ENCODE results near the gene TXNIP.

TXNIP gene

GRCh38 chr1:145999321-146000024 is 3.1 kb upstream of the TXNIP start:
- Histone ChIP-seq H3K36me3 (ENCODE audit: control insufficient read depth, insufficient read depth, low read length) (no peaks in the 10 kb centered on the region), H3K4me3 (ENCODE audit: low read depth, low read length) (no peak overlapping the region), H3K9ac (ENCODE audit: low read depth, low read length) (no peak overlapping the region)

GRCh38 chr1:145997718-145998023 is 1.3 kb upstream of the TXNIP start:
- Histone ChIP-seq H3K36me3 (ENCODE audit: control insufficient read depth, insufficient read depth, low read length) (peaks cover 9% of the 10 kb centered on the region), H3K4me3 (ENCODE audit: low read depth, low read length) (no peak overlapping the region), H3K9ac (ENCODE audit: low read depth, low read length) (no peak overlapping the region), H3K27me3 (ENCODE audit: control insufficient read depth, insufficient read depth, low read length) (peaks cover 11% of the 10 kb centered on the region), H3K4me1 (ENCODE audit: control insufficient read depth, insufficient read depth, low read length) (peaks cover 12% of the 10 kb centered on the region), H3K9me3 (ENCODE audit: control insufficient read depth, insufficient read depth, low read length) (no peaks in the 10 kb centered on the region)

More at GRCh38 chr1:145999321-146000024, 3.1 kb upstream of the TXNIP start:
- peaks cover 12% of the 10 kb centered on the region for H3K4me1 ChIP-seq (ENCODE audit: control insufficient read depth, insufficient read depth, low read length)
- H3K27me3 ChIP-seq (ENCODE audit: control insufficient read depth, insufficient read depth, low read length): peaks cover 11% of the 10 kb centered on the region
- H3K9me3 ChIP-seq (ENCODE audit: control insufficient read depth, insufficient read depth, low read length): no peaks in the 10 kb centered on the region

- no peaks in the 10 kb centered on the region for H3K9me3 ChIP-seq (ENCODE audit: control insufficient read depth, insufficient read depth, low read length)
- peak overlapping the region; percentile 93 for H3K4me3 ChIP-seq (ENCODE audit: low read depth, low read length)
- H3K9ac ChIP-seq (ENCODE audit: low read depth, low read length): no peak overlapping the region
- H3K4me1 ChIP-seq (ENCODE audit: control insufficient read depth, insufficient read depth, low read length): peaks cover 12% of the 10 kb centered on the region
- H3K27me3 ChIP-seq (ENCODE audit: control insufficient read depth, insufficient read depth, low read length): peaks cover 11% of the 10 kb centered on the region
- peaks cover 9% of the 10 kb centered on the region for H3K36me3 ChIP-seq (ENCODE audit: control insufficient read depth, insufficient read depth, low read length)
Measured at GRCh38 chr1:145997016-145997717, 788 bp upstream of the TXNIP start.

GRCh38 chr1:145995964-145996432 is 381 bp downstream of the TXNIP start:
- Histone ChIP-seq H3K4me3 (ENCODE audit: low read depth, low read length) (peak overlapping the region; percentile 93), H3K9me3 (ENCODE audit: control insufficient read depth, insufficient read depth, low read length) (no peaks in the 10 kb centered on the region), H3K9ac (ENCODE audit: low read depth, low read length) (peak overlapping the region; percentile 73), H3K27me3 (ENCODE audit: control insufficient read depth, insufficient read depth, low read length) (peaks cover 11% of the 10 kb centered on the region), H3K4me1 (ENCODE audit: control insufficient read depth, insufficient read depth, low read length) (peaks cover 12% of the 10 kb centered on the region), H3K36me3 (ENCODE audit: control insufficient read depth, insufficient read depth, low read length) (peaks cover 9% of the 10 kb centered on the region)

GRCh38 chr1:145995148-145995881 is 1.1 kb downstream of the TXNIP start:
- Histone ChIP-seq H3K36me3 (ENCODE audit: control insufficient read depth, insufficient read depth, low read length) (peaks cover 9% of the 10 kb centered on the region), H3K4me1 (ENCODE audit: control insufficient read depth, insufficient read depth, low read length) (peaks cover 15% of the 10 kb centered on the region), H3K9ac (ENCODE audit: low read depth, low read length) (peak overlapping the region; percentile 73), H3K9me3 (ENCODE audit: control insufficient read depth, insufficient read depth, low read length) (no peaks in the 10 kb centered on the region), H3K4me3 (ENCODE audit: low read depth, low read length) (peak overlapping the region; percentile 93), H3K27me3 (ENCODE audit: control insufficient read depth, insufficient read depth, low read length) (peaks cover 11% of the 10 kb centered on the region)

DNA sequence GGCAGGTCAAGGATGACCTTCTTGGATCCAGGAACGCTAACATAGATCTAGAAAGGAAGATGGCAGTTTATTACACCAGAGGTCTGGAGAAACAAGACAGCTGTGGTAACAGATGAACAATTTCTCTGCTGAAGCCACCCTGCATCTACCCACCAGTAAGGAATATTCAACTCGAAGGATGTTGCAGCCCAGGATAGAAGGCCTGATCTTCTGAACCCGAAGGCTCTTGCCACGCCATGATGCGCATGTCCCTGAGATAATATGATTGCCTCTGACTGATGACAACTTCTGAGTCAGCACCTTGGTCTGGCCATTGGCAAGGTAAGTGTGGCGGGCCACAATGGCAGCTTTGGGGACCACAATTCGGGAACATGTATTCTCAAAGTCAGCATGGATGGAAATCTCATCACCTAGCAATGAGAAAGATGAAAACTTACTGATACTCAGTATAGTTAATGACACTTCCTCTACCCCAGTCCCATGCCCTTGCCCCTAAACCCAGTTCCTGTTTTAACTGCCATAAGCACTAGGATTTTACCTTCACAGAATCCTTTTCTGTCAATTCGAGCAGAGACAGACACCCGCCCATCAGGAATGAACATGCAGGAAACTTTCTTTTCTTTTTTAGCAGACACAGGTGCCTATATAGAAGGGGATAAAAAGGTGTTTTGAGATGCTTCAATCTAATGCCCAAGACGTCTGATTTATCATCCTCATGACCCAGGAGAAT is 1.8 kb downstream of the TXNIP start:
- no peaks in the 10 kb centered on the region for H3K9me3 ChIP-seq (ENCODE audit: control insufficient read depth, insufficient read depth, low read length)
- peak overlapping the region; percentile 93 for H3K4me3 ChIP-seq (ENCODE audit: low read depth, low read length)
- peaks cover 11% of the 10 kb centered on the region for H3K27me3 ChIP-seq (ENCODE audit: control insufficient read depth, insufficient read depth, low read length)
- no peak overlapping the region for H3K9ac ChIP-seq (ENCODE audit: low read depth, low read length)
- peaks cover 9% of the 10 kb centered on the region for H3K36me3 ChIP-seq (ENCODE audit: control insufficient read depth, insufficient read depth, low read length)
- H3K4me1 ChIP-seq (ENCODE audit: control insufficient read depth, insufficient read depth, low read length): peaks cover 13% of the 10 kb centered on the region

GRCh38 chr1:145993618-145994390 is 2.6 kb downstream of the TXNIP start:
- Histone ChIP-seq H3K4me3 (ENCODE audit: low read depth, low read length) (peak overlapping the region; percentile 93), H3K9me3 (ENCODE audit: control insufficient read depth, insufficient read depth, low read length) (no peaks in the 10 kb centered on the region), H3K36me3 (ENCODE audit: control insufficient read depth, insufficient read depth, low read length) (peaks cover 9% of the 10 kb centered on the region), H3K27me3 (ENCODE audit: control insufficient read depth, insufficient read depth, low read length) (peaks cover 11% of the 10 kb centered on the region), H3K9ac (ENCODE audit: low read depth, low read length) (no peak overlapping the region), H3K4me1 (ENCODE audit: control insufficient read depth, insufficient read depth, low read length) (peaks cover 11% of the 10 kb centered on the region)

DNA sequence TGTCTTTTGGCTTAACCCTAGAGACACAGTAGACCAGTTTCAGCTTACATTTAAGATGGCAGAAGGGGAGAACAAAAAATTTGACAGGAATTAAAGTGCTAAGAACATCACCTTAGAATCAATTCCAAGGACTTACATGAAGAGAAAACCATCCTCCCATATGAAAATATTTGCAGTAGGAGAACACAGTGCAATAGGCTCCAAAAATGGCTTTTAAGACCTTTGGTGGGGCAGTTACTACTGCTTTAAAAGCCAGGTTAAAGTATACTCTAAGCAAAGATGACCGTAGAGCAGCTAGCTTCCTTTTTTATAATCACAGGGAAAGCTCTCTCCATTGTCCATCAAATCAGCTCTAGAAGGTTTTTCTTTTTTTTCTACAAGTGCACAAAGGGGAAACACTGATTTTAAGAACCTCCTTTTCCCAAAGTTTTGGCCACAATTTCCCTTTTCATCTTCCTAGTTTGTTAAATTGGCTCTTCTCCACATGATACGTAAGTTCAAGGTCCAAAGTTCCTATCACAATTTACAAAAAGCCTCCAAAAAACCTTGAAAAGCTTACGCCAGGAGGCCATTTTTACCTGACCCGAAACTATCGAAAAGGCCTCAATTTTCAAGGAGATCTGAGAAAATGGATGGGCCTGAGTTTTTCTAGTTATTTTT is 3.3 kb downstream of the TXNIP start:
- Histone ChIP-seq H3K9me3 (ENCODE audit: control insufficient read depth, insufficient read depth, low read length) (no peaks in the 10 kb centered on the region), H3K4me3 (ENCODE audit: low read depth, low read length) (no peak overlapping the region), H3K4me1 (ENCODE audit: control insufficient read depth, insufficient read depth, low read length) (peaks cover 11% of the 10 kb centered on the region), H3K27me3 (ENCODE audit: control insufficient read depth, insufficient read depth, low read length) (peaks cover 11% of the 10 kb centered on the region), H3K9ac (ENCODE audit: low read depth, low read length) (no peak overlapping the region), H3K36me3 (ENCODE audit: control insufficient read depth, insufficient read depth, low read length) (peaks cover 9% of the 10 kb centered on the region)

DNA sequence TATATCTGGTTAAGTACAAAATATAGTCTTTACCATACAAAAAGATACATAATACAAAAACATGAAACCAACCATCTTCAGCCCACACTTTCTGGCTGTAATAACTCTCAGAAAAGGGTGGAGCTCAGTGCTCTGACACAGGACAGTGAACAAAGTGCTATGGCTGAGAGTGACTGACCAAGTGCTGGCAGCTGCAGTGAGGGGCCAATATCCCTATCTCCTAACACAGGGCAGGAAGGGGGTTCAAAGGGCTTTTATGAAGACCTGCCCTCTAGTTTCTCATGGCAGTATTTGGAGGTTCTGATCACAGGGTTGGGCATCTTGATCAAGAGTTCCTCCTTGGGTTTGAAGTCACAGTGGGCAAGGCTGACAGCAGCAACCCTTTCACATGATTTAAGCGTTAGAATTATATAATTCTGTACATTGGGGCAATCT is 3.9 kb downstream of the TXNIP start:
- no peak overlapping the region for H3K9ac ChIP-seq (ENCODE audit: low read depth, low read length)
- peaks cover 9% of the 10 kb centered on the region for H3K36me3 ChIP-seq (ENCODE audit: control insufficient read depth, insufficient read depth, low read length)
- no peak overlapping the region for H3K4me3 ChIP-seq (ENCODE audit: low read depth, low read length)
- peaks cover 11% of the 10 kb centered on the region for H3K27me3 ChIP-seq (ENCODE audit: control insufficient read depth, insufficient read depth, low read length)
- no peaks in the 10 kb centered on the region for H3K9me3 ChIP-seq (ENCODE audit: control insufficient read depth, insufficient read depth, low read length)
- H3K4me1 ChIP-seq (ENCODE audit: control insufficient read depth, insufficient read depth, low read length): peaks cover 10% of the 10 kb centered on the region

DNA sequence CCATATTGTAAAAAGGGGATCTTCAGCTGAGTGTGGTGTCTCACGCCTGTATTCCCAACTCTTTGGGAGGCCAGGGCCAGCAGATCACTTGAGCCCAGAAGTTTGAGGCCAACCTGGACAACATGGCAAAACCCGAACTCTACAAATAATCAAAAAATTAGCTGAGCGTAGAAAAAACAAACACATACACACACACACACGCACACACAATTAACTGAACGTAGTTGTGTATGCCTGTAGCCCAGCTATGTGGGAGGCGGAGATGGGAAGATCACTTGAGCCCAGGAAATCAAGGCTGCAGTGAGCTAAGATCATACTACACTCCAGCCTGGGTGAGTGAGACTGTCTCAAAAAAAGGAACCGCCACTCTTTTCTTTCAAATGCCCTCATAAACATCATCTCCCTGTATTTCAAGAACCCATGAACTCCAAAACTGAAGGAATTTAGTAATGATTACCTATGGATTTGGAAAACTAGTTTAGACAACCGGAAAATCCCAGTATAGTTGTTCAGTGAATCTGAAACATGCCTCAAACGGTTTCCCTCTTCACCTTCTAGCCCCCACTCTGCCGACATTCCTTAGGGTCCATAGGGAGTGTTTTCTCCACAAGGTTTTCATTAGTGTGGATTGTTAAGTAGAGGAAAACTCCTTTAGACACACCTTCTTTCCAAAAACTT is 4.5 kb downstream of the TXNIP start:
- Histone ChIP-seq H3K36me3 (ENCODE audit: control insufficient read depth, insufficient read depth, low read length) (peaks cover 9% of the 10 kb centered on the region), H3K9me3 (ENCODE audit: control insufficient read depth, insufficient read depth, low read length) (no peaks in the 10 kb centered on the region), H3K4me1 (ENCODE audit: control insufficient read depth, insufficient read depth, low read length) (peaks cover 6% of the 10 kb centered on the region), H3K4me3 (ENCODE audit: low read depth, low read length) (no peak overlapping the region), H3K27me3 (ENCODE audit: control insufficient read depth, insufficient read depth, low read length) (peaks cover 9% of the 10 kb centered on the region), H3K9ac (ENCODE audit: low read depth, low read length) (no peak overlapping the region)

All from iPS-15b (cell line).